Fibroblast of lung (primary cell): ENCODE results near the gene LPGAT1.

Experiments
- EZH2 ChIP-seq: IDR thresholded peaks from 2 replicates; pipeline ENCODE4 v1.5.1; 2012; ENCODE audit warnings: low read length, control low read depth, mild to moderate bottlenecking; ENCODE audit errors: missing control alignments
- TF ChIP-seq, protein P1 (sequence below), 2 donors: IDR thresholded peaks in 1 of 2; conservative IDR thresholded peaks in 1 of 2; 1 replicate in 1 of 2; 2 replicates in 1 of 2; pipeline ENCODE4 v1.5.1; 2011 to 2012; ENCODE audit warnings: low read length in 2 of 2, control low read depth in 1 of 2, inconsistent platforms in 1 of 2, low read depth in 1 of 2, mild to moderate bottlenecking in 1 of 2

DNA sequence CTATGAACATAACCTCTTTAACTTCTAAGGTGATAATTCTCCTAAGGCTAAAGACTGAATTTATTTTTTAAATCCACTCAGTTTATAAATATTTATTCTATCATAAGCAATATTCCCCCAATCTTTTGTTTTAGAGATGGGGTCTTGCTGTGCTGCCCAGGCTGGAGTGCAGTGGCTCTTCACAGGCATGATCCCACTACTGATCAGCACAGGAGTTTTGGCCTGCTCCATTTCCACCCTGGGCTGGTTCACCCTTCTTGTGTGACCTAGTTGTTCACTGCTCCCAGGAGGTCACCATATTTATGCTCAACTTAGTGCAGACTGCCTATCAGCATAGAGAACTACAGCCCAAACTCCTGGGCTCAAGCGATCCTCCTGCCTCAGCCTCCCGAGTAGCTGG, 38.6 kb downstream of the LPGAT1 start:
- TF ChIP-seq, protein P1, sequence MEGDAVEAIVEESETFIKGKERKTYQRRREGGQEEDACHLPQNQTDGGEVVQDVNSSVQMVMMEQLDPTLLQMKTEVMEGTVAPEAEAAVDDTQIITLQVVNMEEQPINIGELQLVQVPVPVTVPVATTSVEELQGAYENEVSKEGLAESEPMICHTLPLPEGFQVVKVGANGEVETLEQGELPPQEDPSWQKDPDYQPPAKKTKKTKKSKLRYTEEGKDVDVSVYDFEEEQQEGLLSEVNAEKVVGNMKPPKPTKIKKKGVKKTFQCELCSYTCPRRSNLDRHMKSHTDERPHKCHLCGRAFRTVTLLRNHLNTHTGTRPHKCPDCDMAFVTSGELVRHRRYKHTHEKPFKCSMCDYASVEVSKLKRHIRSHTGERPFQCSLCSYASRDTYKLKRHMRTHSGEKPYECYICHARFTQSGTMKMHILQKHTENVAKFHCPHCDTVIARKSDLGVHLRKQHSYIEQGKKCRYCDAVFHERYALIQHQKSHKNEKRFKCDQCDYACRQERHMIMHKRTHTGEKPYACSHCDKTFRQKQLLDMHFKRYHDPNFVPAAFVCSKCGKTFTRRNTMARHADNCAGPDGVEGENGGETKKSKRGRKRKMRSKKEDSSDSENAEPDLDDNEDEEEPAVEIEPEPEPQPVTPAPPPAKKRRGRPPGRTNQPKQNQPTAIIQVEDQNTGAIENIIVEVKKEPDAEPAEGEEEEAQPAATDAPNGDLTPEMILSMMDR (conservative IDR thresholded peaks at IDR 0.05 in 1 of 2, IDR thresholded peaks at IDR 0.05 in 1 of 2; ENCODE audit: low read depth in 1 of 2, low read length in 2 of 2), result no peak
- TF ChIP-seq EZH2, result no peak
